DMS153 treated with DMSO at 0.1 percent for 48 hours (cell line): Measurements from ENCODE around the gene CTDNEP1.

ENCODE experiments used
- DNase-seq: peaks from one replicate; lab custom pipeline; 2025; ENCODE audit not compliant: unreplicated experiment; lab: John Stamatoyannopoulos, UW

CTDNEP1 gene

DNA sequence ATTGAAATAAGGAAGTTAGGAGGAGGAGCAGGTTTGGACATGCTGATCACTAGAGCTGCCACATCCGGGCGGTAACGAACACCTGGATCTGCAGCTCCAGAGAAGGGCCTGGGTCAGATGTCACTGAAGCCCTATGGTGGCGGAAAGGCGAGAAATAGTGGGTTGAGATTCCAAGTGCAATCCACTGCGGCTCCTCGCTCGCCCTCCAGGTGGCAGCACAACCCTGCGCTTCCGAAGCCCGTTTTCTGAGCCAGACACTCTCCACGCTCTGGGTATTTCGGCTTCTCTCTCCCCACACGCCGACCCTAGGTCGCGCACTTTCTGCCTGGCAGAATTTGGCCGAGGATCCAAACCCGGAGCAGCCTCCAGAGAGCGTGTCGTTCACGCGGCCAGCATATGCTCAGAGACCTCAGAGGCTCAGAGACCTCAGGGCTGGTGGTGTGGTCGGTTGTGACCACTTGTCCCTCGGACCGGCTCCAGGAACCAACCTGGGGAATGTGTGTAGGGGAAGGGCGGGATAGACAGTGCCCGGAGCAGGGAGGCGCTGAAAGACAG lies 29.1 kb upstream of the CTDNEP1 start:
- DNase-seq: peak; percentile 62

GRCh38 chr17:7279448-7279847 lies 27.9 kb upstream of the CTDNEP1 start:
- DNase-seq: no peak

DNA sequence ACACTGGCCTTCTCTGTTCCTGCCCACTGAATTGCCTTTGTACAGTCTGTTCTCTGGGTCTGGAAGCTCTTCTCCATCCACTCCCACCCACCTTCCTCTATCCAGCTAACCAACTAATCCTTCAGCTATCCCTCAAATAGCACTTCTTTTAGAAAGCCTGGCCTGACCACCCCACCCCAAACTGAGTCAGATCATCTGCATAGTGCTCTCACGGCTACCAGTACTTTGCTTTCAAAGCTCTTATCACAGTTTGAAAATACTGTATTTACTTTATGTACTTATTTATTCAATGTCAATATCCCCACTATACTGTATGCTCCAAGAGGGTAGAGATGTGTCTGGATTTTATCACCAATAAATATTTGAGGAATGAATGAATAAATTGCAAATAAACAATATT lies 15.2 kb upstream of the CTDNEP1 start:
- DNase-seq: no peak

- DNase-seq: no peak
Observed at GRCh38 chr17:7263801-7264078, 12.2 kb upstream of the CTDNEP1 start.

DNA sequence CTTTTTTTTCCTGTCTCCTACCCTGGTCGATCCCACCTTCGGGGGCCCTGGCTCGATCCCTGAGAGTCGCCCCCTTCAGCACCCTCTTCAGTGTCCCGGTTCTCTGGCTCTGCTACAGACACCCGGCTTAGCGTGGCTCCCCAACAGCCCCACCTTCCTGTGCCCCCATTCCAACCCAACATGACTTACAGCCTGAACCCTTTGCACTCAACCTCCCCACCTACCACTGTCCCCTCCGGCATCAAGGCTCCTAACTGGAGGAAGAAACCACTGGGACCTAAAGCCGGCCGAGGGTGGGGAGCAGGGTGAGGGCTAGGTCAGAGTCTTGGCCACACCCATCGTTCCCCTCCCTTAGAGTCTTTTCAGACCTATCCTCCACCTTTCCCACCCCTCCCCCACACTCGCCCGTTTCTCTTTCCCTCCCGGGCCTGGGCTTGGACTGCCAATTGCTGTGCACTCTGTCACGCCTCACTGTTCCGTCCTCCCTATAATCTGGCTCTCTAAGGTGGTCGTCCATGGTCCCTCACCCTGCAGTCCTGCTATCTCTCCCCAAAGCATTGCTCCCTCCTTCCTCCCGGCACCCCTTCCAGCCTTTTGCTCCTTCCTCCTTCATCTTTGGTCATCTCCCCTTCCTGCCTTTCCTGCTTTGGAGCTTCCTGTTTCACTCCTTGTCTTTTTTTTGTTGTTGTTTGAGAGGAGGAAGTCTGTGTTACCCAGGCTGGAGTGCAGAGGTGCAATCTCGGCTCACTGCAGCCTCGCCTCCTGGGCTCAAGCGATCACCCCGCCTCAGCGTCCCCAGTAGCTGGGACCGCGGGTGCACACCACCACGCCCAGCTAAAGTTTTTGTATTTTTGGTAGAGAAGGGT lies 11.6 kb upstream of the CTDNEP1 start:
- DNase-seq: no peak

DNA sequence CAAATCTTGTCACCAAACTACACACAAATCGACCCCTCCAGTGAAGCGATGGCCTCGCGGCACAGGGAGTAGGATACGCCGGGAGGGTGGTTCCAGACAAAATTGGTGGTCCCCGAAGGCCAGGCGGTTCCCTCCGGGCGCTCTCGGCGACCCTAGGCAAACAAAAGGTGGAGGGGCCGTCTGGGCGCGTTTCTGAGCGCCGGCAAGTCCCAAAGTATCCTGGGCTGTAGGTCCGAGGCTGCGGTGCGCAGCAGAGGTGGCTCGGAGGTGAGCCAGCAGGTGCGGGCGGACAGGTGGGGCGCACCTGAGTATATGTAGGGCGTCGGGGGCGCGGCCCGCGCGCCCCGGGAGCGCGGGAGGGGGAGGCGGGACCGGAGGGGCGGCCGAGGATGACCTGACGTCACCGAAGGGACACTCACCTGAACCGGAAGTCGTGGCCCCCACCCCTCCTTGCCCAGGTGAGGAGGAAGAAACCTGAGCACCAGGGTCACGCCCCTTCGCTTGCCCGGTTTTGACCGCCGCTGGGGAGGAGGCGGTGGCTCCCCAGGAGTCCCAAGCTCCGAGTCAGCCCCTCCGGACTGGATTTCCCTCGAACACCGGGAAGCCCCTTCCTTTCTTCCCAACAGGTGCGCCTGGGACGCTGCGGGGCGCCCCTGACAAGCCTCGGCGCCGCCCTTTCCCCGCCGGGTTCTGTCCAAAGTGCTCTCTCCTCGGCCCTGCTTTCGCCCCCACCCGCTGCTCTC lies 10.8 kb upstream of the CTDNEP1 start, which contains the start of gene CLDN7:
Gene CLDN7, minus strand, starts transcription at position 287 of the 743 bp plus-strand sequence. CDS start 435 bp downstream, outside the sequence.
- peak; percentile 40 for DNase-seq

- no peak for DNase-seq
Observed at GRCh38 chr17:7261379-7262191, 10.1 kb upstream of the CTDNEP1 start.

GRCh38 chr17:7260651-7261378 lies 9.3 kb upstream of the CTDNEP1 start:
- DNase-seq: no peak

GRCh38 chr17:7260151-7260550 lies 8.6 kb upstream of the CTDNEP1 start:
- no peak for DNase-seq

GRCh38 chr17:7259555-7259889 lies 8.0 kb upstream of the CTDNEP1 start:
- no peak for DNase-seq

GRCh38 chr17:7258731-7259554 lies 7.4 kb upstream of the CTDNEP1 start:
- no peak for DNase-seq

DNA sequence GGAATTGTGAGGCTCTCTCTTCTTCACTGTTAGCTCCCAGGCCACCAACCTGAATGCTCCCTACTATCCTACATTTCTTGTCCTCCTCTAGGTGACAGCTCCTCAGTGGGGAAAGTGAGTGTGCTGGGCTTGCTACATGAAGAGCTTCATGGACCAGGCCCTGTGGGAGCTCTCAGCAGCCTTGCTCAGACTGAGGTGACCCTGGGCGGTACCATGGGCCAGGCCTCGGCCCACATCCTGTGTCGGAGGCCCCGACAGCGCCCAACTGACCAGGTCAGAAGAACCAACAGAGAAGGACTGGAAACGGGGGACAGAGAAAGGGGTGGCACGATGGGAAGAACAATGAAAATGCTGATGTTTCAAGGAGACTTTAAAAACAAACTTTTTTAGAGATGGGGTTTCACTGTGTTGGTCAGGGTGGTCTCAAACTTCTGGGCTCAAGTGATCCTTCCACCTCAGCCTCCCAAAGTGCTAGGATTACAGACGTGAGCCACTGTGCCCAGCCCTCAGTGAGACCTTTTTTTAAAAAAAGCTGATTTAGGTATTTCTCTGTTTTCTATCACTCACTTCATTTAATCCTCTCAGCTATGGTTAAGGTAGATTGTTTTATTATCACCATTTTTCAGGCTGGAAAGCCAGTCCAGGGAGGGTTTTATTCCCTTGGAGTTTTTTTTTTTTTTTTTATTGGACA lies 5.4 kb upstream of the CTDNEP1 start:
- no peak for DNase-seq

GRCh38 chr17:7254511-7254910 lies 3.0 kb upstream of the CTDNEP1 start:
- DNase-seq: no peak

GRCh38 chr17:7253082-7253481 lies 1.5 kb upstream of the CTDNEP1 start:
- no peak for DNase-seq

DNA sequence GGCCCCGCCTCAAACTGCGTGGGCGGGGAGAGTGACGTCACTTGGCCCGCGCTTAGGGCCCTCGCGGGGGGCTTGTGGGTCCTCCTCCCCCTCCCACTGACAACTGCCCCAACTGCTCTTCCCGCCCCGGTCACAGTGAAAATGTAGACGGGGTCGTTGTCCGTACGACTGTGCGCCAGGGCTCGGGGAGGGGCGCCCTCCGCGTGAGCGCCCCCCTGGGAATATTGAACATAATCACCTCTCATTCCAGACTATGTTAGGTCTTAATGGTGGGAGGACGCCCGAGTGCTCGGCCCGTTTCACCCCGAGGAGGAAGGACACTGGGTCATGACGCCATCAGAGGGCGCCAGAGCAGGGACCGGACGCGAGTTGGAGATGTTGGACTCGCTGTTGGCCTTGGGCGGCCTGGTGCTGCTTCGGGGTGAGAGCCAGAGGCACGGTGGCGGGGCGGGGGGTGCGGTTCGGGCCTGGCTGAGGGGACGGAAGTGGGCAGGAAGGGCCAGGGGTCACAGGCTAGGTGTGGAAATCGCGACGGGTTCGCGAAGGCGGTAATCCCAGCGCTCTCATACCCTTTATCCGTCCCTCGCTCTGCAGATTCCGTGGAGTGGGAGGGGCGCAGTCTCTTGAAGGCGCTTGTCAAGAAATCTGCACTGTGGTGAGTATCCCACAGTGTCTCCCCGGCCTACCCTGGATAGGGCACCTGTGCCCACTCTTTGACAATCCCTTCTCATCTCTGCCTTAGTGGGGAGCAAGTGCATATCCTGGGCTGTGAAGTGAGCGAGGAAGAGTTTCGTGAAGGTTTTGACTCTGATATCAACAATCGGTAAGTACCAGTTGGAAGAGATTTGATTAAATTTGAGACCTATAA lies 876 bp upstream of the CTDNEP1 start, which contains the start of gene ELP5:
Gene ELP5, plus strand, starts transcription at position 40 of the 868 bp plus-strand sequence. Its CDS starts 336 bp downstream, at position 376.
- peak; percentile 16 for DNase-seq

GRCh38 chr17:7250695-7251627 lies 573 bp downstream of the CTDNEP1 start:
- no peak for DNase-seq

GRCh38 chr17:7249830-7250229 lies 1.7 kb downstream of the CTDNEP1 start:
- DNase-seq: no peak
